H54 (cell line): ENCODE measurements around the gene PPM1A.

Experiments used
- DNase-seq: peaks from one replicate; pipeline ENCODE4 v3.0.0; 2011; ENCODE audit warnings: low spot score, mixed read lengths; ENCODE audit not compliant: insufficient read length
- FAIRE-seq: peaks from 3 replicates; lab custom pipeline; 2011; peaks lifted over from hg19 to GRCh38; lab: Jason Lieb, UNC
- POLR2A ChIP-seq: IDR thresholded peaks from 2 replicates; pipeline ENCODE4 v1.6.1; 2011; ENCODE audit warnings: low read depth, mild to moderate bottlenecking, low read length

The PPM1A gene

DNA sequence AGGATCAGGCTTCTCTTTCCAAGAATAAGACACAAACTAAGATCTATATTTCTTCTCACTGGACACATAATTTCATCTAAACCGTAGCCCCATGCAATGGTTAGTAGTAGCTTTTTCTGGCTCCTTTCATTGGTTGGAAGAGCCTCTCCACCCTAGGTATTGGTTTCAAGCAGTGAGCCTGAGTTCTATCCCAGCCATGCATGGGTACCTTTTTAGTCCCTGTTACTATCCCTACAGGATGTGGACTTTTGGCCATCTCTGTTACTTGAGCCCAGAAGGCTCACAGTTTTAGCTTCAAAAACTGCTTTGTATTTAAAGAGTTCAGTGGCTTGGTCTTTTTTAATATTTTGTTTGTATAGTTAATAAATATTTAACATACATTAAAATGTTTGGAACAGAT, 16.1 kb downstream of the PPM1A start:
- DNase-seq: no peak
- no peak for FAIRE-seq
- no peak for TF ChIP-seq POLR2A

DNA sequence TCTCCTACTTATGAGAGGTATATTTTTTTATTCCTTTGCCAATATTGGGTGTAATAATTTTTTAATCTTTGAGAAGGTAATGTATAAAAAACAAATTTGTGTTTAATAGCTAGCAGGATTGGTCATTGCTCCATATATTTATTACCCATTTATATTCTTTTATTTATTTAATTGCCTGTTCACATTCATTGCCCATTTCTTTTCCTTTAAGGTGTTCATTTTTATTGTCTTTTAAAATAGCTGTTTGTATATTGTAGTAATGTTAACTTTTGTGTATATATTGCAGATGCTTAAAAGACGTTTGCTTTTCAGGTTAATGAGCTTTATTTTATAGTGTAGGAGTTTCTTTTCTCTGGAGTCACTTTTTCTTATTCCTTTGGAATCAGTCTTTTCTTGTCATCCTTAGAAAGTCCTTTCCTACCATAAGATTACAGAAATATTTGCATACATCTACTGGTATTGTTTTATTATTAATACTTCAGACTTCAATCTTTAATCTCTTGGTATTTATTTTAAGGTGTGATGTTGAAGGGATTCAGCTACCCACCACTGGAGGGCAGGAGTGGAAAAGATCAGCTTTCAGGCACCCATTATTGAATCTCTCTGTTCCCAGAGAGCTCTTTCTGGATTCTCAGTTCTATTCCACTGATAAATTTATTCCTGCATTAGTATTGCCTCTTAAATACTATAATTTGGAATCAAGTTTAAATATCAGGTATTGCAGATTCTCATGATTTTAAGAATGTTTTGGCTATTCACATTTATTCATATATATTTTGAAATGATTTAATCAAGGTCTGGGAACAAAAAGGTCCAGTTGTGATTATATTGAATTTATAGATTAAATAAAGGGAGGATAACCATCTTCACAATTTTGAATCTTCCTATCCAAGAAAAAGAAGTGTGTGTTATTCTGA, 17.3 kb downstream of the PPM1A start:
- TF ChIP-seq POLR2A: no peak
- DNase-seq (no peak), FAIRE-seq (no peak)

DNA sequence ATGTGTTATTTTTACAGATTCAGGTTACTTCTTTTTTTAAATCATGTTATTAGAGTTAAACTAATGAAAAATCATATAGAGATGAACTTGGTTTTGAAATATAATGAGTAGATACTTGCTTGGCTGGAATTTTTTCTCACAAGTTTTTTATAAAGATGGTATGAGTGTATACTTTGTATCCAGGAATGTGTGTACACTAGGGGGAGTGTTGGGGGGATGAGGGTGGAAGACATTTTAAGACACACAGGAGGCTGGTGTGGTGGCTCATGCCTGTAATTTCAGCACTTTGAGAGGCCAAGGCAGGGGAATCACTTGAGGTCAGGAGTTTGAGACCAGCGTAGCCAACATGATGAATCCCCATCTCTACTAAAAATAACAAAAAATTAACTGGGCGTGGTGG, 23.2 kb downstream of the PPM1A start:
- FAIRE-seq (no peak), DNase-seq (no peak)
- no peak for TF ChIP-seq POLR2A

DNA sequence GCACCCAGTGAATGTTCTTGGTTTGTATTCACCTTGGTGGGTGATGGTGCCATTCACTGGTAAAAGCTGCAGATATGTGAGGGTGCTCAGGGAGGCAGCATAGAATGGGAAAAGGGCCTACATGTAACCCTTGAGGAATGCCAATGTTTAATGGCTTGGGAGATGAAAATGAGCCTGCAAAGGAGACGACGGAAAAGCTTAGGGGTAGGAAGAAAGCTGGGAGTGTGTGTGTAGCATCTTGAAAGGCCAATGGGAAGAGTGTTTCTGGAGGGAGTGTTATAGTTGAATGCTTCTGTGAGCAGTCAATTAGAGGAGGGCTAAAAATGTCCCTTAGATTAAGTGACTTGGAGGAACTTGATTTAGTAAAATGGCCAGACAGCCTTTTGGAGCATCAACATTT, 24.9 kb downstream of the PPM1A start:
- FAIRE-seq (no peak), DNase-seq (no peak)
- no peak for TF ChIP-seq POLR2A

DNA sequence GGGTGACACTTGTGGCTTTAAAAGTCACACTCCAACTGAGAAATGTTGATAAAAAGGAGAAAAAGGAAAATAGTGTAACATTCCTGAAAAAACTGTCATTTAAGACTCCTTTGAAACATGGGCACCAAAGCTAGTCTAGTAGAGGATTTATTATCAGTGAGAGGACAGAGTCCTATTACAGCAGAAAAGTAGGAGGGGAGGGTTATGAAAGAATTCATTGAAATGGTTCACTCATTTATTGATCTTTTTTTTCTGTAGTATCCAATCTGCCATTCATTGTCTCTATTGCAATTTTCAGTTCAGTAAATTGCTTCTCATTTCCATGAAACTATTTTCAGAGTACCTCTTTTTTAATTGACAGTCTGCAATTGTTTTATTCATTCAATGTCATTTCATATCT, 25.4 kb downstream of the PPM1A start:
- no peak for TF ChIP-seq POLR2A

DNA sequence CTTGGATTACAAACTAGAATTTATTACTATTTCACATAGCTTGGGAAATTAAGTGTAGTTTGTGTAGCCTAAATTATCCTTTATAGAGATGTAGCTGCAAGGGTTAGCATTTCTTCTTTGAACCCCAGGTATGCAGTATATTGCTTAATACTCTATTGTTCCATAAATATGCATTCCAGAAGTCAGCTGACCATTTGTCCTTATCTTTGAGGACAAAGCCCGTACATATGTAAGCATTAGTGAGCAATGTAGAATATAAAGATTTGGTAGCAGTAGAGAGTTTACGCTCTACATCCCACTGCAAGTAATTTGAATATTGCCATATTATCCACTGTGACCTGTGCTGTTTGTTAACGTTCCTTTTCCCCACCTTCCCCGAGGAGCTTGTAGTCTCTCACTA, 26.9 kb downstream of the PPM1A start:
- no peak for TF ChIP-seq POLR2A
- DNase-seq: no peak
- no peak for FAIRE-seq

More for the DNA sequence above, 25.4 kb downstream of the PPM1A start:
- no peak for DNase-seq
- FAIRE-seq: no peak

DNA sequence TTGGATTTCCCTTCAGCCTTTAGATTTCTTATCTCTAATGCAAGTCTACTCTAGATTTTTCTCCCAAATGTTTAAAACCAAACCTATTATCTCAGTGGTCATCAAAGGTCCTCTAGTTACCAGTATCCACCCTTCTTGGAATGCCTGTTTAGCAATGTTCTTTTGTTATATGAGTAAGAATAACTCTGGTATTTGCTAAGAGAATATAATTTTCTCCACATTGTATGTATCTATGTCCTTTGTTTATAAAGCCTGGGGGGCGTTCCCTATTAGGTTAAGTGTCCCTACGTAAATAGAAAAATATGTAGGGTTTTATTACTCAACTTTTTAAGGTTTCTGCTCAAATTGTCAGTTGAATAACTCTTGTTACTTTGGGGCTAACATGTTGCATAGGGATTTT, 27.3 kb downstream of the PPM1A start:
- DNase-seq (no peak), FAIRE-seq (no peak)

DNA sequence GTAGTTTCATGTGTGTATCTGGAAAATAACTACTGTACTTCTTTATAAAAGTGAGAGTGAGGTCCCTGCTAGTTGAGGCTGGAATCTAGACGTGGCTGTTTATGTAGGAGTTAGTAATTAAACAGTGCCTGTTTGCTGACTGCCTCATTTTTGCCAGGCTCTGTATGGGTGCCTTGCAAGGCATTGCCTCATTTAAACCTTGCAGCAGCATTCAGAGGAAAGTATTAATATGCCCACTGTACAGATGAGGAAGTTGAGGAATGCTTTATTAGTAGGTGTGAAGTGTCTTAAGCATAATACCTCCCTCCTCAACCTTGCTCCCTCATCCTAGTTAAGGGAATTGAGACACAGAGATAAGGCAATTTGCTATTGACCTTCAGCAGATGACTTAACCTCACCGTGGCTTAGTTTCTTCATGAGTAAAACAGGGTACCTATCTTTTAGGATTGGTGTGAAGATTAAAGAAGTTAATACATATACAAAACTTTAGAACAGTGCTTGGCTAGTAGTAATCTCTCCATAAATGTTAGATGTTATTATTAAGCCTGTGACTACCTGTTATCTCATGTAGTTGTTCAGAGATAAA, 28.7 kb downstream of the PPM1A start:
- FAIRE-seq (no peak), DNase-seq (no peak)
- no peak for TF ChIP-seq POLR2A

More for the DNA sequence above, 27.3 kb downstream of the PPM1A start:
- no peak for TF ChIP-seq POLR2A

DNA sequence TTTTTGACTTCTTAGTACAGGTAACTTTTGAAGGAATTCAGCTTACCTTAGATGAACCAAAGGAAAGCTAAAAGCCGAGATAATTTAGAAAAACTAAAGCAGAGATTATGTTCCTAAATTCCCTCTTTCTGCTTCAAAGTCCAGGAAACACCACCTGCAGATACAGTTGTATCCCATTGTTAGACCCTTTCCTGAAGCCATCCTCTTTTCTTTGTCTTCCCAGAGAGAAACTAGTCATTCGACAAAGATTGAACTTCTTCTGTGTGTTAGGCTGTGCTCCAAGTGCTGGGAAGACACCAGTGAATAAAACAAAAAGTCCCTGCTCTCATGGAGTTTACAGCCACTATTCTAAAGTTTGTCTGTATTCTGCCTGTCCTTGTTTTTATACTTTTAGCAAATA, 29.3 kb downstream of the PPM1A start:
- DNase-seq (no peak), FAIRE-seq (no peak)
- TF ChIP-seq POLR2A: no peak

DNA sequence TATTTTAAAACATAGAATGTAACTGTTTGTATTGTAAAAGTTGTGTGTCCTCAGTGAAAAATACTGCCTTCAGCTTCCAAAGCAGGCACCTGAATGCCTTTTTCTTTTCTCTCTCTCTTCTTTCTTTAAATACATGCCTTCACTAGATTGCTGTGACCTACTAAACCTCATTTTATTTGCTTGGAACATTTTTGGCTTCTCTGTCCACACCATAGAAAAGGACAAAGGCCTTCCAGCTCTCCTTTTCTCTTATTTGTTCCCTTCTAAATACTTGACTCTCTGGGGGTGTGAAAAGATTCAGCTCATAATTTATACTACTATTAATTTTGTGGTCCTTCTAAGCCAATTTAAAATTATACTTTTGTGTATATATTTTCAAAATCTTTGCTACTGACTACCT, 38.4 kb downstream of the PPM1A start:
- FAIRE-seq: no peak

DNA sequence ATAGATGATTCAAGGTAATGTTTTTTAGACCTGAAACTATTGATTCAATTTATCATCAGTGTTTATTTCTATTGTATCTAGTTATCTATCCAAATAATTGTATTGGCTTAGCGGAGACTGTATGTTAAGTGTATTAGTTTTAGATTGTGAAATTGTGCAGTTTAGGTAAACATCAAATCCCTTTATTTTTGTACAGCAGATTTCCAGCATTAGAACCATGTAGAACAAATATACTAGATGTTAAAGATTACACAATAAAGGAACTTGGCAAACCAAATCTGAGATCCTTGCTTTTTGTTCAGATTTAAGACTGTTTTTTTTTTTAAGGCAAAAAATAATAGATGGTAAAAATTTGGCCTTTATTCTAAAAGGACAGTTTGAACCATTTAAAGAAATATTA, 39.3 kb downstream of the PPM1A start:
- no peak for FAIRE-seq
- no peak for TF ChIP-seq POLR2A

More for the DNA sequence above, 38.4 kb downstream of the PPM1A start:
- TF ChIP-seq POLR2A: no peak
- no peak for DNase-seq

DNA sequence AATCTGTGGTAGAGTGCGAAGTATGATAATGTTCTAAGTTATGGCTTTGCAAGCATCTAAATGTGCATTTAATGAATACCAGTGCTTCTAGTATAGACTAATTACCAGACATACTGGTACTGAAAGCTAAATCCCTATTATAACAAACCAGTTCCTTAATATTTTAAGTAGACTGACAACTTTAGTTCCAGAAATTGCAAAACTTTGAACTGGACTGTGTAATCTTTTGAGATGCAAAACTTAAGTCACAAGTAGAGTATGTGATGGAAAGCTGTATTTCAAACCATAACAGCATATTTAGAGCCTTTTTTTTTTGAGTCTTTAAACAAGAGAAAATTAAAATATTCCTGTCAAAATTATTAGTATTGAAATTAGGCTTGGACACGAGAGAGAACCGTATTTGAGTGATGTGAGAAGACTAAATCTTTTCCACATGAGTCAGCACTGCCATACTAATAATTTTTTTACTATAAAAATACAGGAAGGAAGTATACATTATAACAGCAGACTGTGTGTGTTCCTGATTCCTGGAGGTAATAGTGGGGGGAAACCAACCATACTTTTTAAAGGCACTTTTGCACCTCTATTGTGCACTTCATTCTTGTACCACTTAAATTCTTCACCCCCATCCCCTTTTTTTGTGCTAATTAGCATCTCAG, 45.5 kb downstream of the PPM1A start:
- no peak for FAIRE-seq
- DNase-seq: no peak
- TF ChIP-seq POLR2A: no peak

More for the DNA sequence above, 39.3 kb downstream of the PPM1A start:
- no peak for DNase-seq

DNA sequence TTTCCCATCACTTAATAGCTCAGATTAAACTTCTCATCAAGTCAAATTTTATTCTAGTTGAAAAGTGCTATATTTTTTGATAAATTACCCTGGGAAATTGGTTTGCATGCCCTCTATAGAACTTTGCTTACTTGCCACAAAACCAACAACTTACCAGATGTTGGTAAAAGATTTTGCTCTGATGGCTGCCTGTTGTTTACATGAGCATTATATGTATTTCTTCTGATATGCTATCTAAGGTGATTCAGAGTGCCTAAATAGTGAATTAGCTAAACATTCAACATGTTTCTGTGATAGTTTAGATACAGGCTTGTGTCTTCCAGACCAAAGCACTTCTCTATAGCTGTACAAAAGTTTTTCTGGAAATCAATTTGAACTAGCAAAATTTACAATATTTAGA, 51.0 kb downstream of the PPM1A start:
- DNase-seq (no peak), FAIRE-seq (no peak)
- no peak for TF ChIP-seq POLR2A

DNA sequence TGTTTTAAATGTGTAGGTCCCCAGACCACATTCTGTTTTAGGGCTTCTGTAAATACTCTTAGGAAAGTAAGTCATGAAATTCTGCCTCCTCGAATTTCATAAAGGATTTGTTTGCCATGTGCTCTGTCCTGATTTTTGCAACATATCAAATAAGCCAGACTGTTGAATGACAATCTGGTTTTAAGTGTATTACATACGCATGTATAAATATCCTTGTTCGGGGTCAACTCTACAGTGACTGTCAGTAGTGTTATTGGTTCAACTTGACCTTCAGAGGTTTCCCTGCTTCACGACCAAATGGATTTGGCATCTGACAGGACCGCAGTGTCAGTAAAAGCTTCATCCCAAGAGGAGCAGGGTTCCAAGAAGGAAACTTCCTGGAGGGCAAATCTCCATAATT, 52.7 kb downstream of the PPM1A start:
- DNase-seq: no peak
- no peak for TF ChIP-seq POLR2A
- FAIRE-seq: no peak

DNA sequence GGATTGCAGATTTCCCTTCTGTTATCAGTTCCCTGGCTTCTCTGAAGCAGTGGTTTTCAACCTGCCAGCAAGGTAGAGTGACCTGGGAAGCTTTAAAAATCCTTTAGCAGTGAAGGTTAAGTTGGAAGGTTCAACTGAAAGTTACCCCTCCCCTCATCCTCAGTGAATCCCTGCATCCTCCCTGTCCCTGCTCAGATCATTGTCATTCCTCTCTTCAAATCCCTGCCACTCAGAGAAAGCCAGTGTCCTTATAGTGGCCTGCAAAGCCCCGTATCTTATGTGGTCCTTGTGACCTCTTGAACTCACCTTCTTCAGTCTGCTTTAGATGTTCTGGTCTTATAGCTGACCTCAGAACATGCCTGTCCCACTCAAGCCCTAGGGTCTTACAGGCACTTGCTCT, 53.6 kb downstream of the PPM1A start:
- no peak for FAIRE-seq

More for the DNA sequence above, 53.6 kb downstream of the PPM1A start:
- TF ChIP-seq POLR2A: no peak
- no peak for DNase-seq
